Activated CD4-positive, alpha-beta T cell treated with anti-CD3 and anti-CD28 coated beads for 48 hours (primary cell): ENCODE data around the gene SH3GLB1.

Experiments used
- DNase-seq: peaks from one replicate; pipeline ENCODE4 v3.0.0-alpha.2; 2020

The SH3GLB1 gene

GRCh38 chr1:86774305-86775295, 70.2 kb downstream of the SH3GLB1 start:
- DNase-seq = peak; percentile 76

GRCh38 chr1:86775395-86775794, 71.0 kb downstream of the SH3GLB1 start:
- no peak for DNase-seq

DNA sequence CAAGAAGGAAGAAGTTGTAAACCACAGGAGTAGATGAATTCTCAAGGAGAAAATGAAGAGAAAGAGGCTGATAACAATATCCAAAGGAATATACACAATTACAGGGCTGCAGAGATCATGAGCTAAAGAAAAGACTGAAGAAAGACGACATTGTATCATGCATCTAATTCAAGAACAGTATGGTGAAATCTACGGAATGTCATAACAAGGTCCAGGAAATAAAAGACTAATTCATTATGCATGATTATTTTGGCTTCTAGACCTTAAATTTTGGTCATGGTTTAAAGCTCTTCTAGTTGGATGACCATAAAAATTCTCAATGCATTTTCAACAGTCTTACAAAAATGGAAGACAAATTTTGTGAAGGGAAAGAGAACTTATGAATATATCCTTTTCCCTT, 71.7 kb downstream of the SH3GLB1 start:
- DNase-seq = no peak

- no peak for DNase-seq
Observed at GRCh38 chr1:86778569-86779239, 74.3 kb downstream of the SH3GLB1 start.

- DNase-seq = no peak
Observed at GRCh38 chr1:86779308-86780191, 75.2 kb downstream of the SH3GLB1 start.

GRCh38 chr1:86782482-86782881, 78.1 kb downstream of the SH3GLB1 start:
- no peak for DNase-seq

DNA sequence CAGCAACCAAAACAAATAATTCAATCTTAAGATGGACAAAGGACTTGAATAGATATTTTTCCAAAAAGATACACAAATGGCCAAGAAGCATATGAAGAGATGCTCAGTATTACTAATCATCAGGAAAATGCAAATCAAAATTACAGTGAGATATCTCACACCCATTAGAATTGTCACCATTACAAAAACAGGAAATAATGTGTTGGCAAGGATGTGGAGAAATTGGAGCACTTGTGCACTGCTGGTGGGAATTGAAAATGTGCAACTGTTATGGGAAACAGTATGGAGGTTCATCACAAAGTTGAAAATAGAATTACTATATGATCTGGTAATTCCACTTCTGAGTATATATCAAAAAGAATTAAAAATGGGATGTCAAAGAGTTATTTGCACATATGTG, 83.2 kb downstream of the SH3GLB1 start:
- no peak for DNase-seq

- DNase-seq = no peak
Observed at GRCh38 chr1:86788300-86789206, 84.2 kb downstream of the SH3GLB1 start.

DNA sequence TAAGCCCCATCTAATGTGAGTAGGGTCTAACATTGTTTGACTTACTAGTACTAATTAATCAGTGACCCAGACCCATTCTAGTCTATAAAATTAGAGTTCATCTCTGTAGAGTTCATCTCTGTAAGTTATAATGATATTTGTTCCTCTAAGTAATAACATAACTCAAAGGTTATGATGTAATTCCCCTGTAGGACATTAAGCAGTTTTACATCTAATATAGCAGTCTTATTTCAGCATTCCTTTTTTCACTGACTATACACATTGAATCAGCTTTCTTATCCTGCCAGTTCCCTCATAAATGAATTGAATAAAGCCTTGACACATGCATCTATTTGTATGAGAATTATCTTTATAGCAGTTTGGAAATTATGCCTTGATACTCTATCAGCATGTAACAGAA, 90.9 kb downstream of the SH3GLB1 start:
- DNase-seq = no peak
